HG03432 (cell line): ENCODE data around the gene NDUFC1.
"Not testable (repeated sequence)": the region's sequence is repeated elsewhere in the genome, so short reads cannot be mapped to it uniquely, and the experiment has no call there.

Experiments
- ATAC-seq: cut with Tn5 transposase; IDR thresholded peaks from one replicate; pipeline ENCODE4 v1.9.1; 2021; ENCODE audit warnings: mild to moderate bottlenecking, moderate library complexity; ENCODE audit not compliant: unreplicated experiment

Gene NDUFC1

GRCh38 chr4:139299536-139299935, 2.7 kb downstream of the NDUFC1 start:
- no peak for ATAC-seq

- ATAC-seq, result no peak
These were observed 5.3 kb downstream of the NDUFC1 start for GRCh38 chr4:139297001-139297410.

- peak; percentile 1 for ATAC-seq
These were observed 6.4 kb downstream of the NDUFC1 start for GRCh38 chr4:139295942-139296299.

- peak; percentile 94 for ATAC-seq
These were observed 6.9 kb downstream of the NDUFC1 start for GRCh38 chr4:139295206-139295941.

- ATAC-seq, result no peak
These were observed 16.0 kb downstream of the NDUFC1 start for GRCh38 chr4:139286186-139286698.

- no peak for ATAC-seq
These were observed 19.6 kb downstream of the NDUFC1 start for GRCh38 chr4:139282721-139283075.

- no peak for ATAC-seq
These were observed 20.1 kb downstream of the NDUFC1 start for GRCh38 chr4:139282065-139282720.

- no peak for ATAC-seq
These were observed 22.3 kb downstream of the NDUFC1 start, which contains the start of gene MGARP for GRCh38 chr4:139279760-139280620. TSS of gene MGARP (minus strand) at chr4:139280225. CDS start at chr4:139280158, 67 bp downstream.

- no peak for ATAC-seq
These were observed 23.1 kb downstream of the NDUFC1 start for GRCh38 chr4:139278912-139279759.

GRCh38 chr4:139278485-139278884, 23.8 kb downstream of the NDUFC1 start:
- no peak for ATAC-seq

GRCh38 chr4:139275281-139275735, 27.0 kb downstream of the NDUFC1 start:
- ATAC-seq, result no peak

GRCh38 chr4:139274790-139275189, 27.5 kb downstream of the NDUFC1 start:
- no peak for ATAC-seq

GRCh38 chr4:139273835-139274234, 28.4 kb downstream of the NDUFC1 start:
- no peak for ATAC-seq

GRCh38 chr4:139267301-139267700, 35.0 kb downstream of the NDUFC1 start:
- ATAC-seq, result no peak

- ATAC-seq, result peak; percentile 97
These were observed 35.6 kb downstream of the NDUFC1 start for GRCh38 chr4:139266583-139267257.

GRCh38 chr4:139266208-139266582, 36.1 kb downstream of the NDUFC1 start:
- no peak for ATAC-seq

- no peak for ATAC-seq
These were observed 36.6 kb downstream of the NDUFC1 start for GRCh38 chr4:139265654-139266053.

- no peak for ATAC-seq
These were observed 45.9 kb downstream of the NDUFC1 start for GRCh38 chr4:139256349-139256748.

- not testable (repeated sequence) for ATAC-seq
These were observed 46.7 kb downstream of the NDUFC1 start for GRCh38 chr4:139255581-139255980.

- no peak for ATAC-seq
These were observed 48.6 kb downstream of the NDUFC1 start for GRCh38 chr4:139253713-139254112.
